ENCODE measurements around the gene NFIA. TPM values are rescaled to one million over a fixed set of nuclear protein-coding genes. Genes with fewer than 3 reads are reported as not detected.

NFIA gene
- total and polyA plus RNA-seq, 2 of the 13 experiments (the other 11 are each of a cell fraction or from before 2014, with no cell fraction given) = 14.7 to 28.5 TPM

- TF ChIP-seq ARID3A (IDR thresholded peaks at IDR 0.05; ENCODE audit: low read depth, low read length) = peak; percentile 57; the same call in 1 of the 2 replicates
- peak; percentile 65; the same call in 1 of the 2 replicates for TF ChIP-seq ONECUT2 (CRISPR knock-in tag; IDR thresholded peaks at IDR 0.05)
- peak; percentile 38; the same call in 1 of the 2 replicates for TF ChIP-seq NCOR1 (IDR thresholded peaks at IDR 0.05; ENCODE audit: borderline replicate concordance, low read length)
- TF ChIP-seq HMG20B (CRISPR knock-in tag; conservative IDR thresholded peaks at IDR 0.05) = peak; percentile 96
- no peak for TF ChIP-seq ZNF574 (CRISPR knock-in tag; IDR thresholded peaks at IDR 0.05)
- TF ChIP-seq HMG20A (CRISPR knock-in tag; IDR thresholded peaks at IDR 0.05; ENCODE audit: borderline replicate concordance) = peak; percentile 46; the same call in 1 of the 2 replicates
- TF ChIP-seq ZBTB3 (CRISPR knock-in tag; IDR thresholded peaks at IDR 0.05; ENCODE audit: borderline replicate concordance, low read depth) = no peak
- TF ChIP-seq NFIC (IDR thresholded peaks at IDR 0.05; ENCODE audit: low read length) = peak; percentile 23; the same call in 1 of the 2 replicates
- no peak for TF ChIP-seq TBL1XR1 (IDR thresholded peaks at IDR 0.05; ENCODE audit: borderline replicate concordance, low read length, partially characterized antibody)
- TF ChIP-seq THAP7 (CRISPR knock-in tag; IDR thresholded peaks at IDR 0.05) = no peak
- TF ChIP-seq NFE2L1 (CRISPR knock-in tag; IDR thresholded peaks at IDR 0.05; ENCODE audit: borderline replicate concordance) = no peak
- no peak for TF ChIP-seq JUNB (CRISPR knock-in tag; IDR thresholded peaks at IDR 0.05; ENCODE audit: borderline replicate concordance)
- TF ChIP-seq HNF1B (CRISPR knock-in tag; IDR thresholded peaks at IDR 0.05) = no peak
- peak; percentile 99 for TF ChIP-seq GFI1 (CRISPR knock-in tag; IDR thresholded peaks at IDR 0.05; ENCODE audit: borderline replicate concordance)
- peak; percentile 58; the same call in 1 of the 2 replicates for TF ChIP-seq ZBTB33 (CRISPR knock-in tag; IDR thresholded peaks at IDR 0.05)
- TF ChIP-seq ZNF33A (CRISPR knock-in tag; IDR thresholded peaks at IDR 0.05; ENCODE audit: borderline replicate concordance) = no peak
- no peak for TF ChIP-seq CHD4 (IDR thresholded peaks at IDR 0.05; ENCODE audit: borderline replicate concordance, low read length)
- peak; percentile 51; the same call in 1 of the 2 replicates for TF ChIP-seq GATAD2A (CRISPR knock-in tag; IDR thresholded peaks at IDR 0.05)
- no peak for TF ChIP-seq TFDP2 (CRISPR knock-in tag; IDR thresholded peaks at IDR 0.05)
- no peak for TF ChIP-seq ZNF749 (CRISPR knock-in tag; IDR thresholded peaks at IDR 0.05; ENCODE audit: borderline replicate concordance)
Observed at GRCh38 chr1:61152066-61152465, 69.7 kb downstream of the NFIA start (continued).
